Adrenal gland (tissue), 5 donors: ENCODE data around the gene RUNX1.

Source experiments
- POLR2A ChIP-seq, 2 donors: fragments of 450-650 bp; IDR thresholded peaks; one replicate each; pipeline ENCODE4 v1.6.1; 2017; ENCODE audit warnings: antibody characterized with exemption in 2 of 2, mild to moderate bottlenecking in 2 of 2, moderate library complexity in 1 of 2
- TF ChIP-seq, protein P1 (sequence below), 6 experiments: fragments of 450-650 bp in 4 of 6; fragments of 200-600 bp in 2 of 6; sonication (generic) in 1 of 6; IDR thresholded peaks; 1 replicate in 5 of 6; 2 replicates in 1 of 6; pipeline versions ENCODE4 v1.5.1 to v1.8.0; 2016 to 2021; ENCODE audit warnings: antibody characterized with exemption in 6 of 6, mild to moderate bottlenecking in 2 of 6, moderate library complexity in 1 of 6
- donor health status: DM: no; HTN: no; CAD: no.

DNA sequence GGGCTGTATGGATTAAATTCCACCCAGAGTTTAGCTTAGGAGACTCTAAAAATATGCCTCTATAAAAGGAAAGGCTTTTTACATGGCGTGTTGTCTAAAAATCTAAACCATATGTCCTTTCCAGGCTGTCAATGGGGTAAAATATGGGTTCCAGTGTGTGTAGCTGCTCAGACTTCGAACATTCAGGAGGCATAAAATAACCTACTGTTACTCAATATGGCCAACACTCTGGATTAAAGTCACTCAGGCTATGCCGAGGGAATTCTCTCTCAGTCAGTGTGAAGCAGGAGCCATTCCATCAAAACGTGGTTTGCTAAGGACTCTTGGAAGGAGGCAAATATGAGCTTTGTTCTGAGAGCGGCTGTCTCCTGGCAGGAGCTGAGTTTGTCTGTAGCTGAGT is 135.3 kb downstream of the RUNX1 start:
- TF ChIP-seq, protein P1, sequence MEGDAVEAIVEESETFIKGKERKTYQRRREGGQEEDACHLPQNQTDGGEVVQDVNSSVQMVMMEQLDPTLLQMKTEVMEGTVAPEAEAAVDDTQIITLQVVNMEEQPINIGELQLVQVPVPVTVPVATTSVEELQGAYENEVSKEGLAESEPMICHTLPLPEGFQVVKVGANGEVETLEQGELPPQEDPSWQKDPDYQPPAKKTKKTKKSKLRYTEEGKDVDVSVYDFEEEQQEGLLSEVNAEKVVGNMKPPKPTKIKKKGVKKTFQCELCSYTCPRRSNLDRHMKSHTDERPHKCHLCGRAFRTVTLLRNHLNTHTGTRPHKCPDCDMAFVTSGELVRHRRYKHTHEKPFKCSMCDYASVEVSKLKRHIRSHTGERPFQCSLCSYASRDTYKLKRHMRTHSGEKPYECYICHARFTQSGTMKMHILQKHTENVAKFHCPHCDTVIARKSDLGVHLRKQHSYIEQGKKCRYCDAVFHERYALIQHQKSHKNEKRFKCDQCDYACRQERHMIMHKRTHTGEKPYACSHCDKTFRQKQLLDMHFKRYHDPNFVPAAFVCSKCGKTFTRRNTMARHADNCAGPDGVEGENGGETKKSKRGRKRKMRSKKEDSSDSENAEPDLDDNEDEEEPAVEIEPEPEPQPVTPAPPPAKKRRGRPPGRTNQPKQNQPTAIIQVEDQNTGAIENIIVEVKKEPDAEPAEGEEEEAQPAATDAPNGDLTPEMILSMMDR (IDR thresholded peaks at IDR 0.05) = no peak
- no peak for TF ChIP-seq POLR2A (IDR thresholded peaks at IDR 0.05)
